Stimulated activated CD8-positive, alpha-beta memory T cell treated with anti-CD3 and anti-CD28 coated beads, Interleukin-2, amount 100 ng/mL, for 48 hours (primary cell): ENCODE measurements around the gene ISCU.

Experiments
- DNase-seq, 2 donors: peaks; one replicate each; pipeline ENCODE4 v3.0.0-alpha.2; 2020; ENCODE audit warnings: low read depth in 2 of 2

The ISCU gene

GRCh38 chr12:108562348-108563135 is at the start of gene ISCU:
ISCU (plus strand) TSS chr12:108562596; CDS start chr12:108562623, 27 bp downstream.
- DNase-seq: peak; percentile 99

- no peak for DNase-seq
These were observed 47.9 kb upstream of the ISCU start for GRCh38 chr12:108514468-108514972.

GRCh38 chr12:108514973-108515814 is 47.2 kb upstream of the ISCU start, which contains the start of gene FICD:
FICD (plus strand) TSS chr12:108515277; CDS start chr12:108516973, 1,696 bp downstream.
- peak; percentile 99 to 100 for DNase-seq

GRCh38 chr12:108515916-108516315 is 46.5 kb upstream of the ISCU start:
- no peak for DNase-seq

GRCh38 chr12:108516511-108517275 is 45.7 kb upstream of the ISCU start:
- DNase-seq: no peak

- no peak for DNase-seq
These were observed 44.9 kb upstream of the ISCU start for GRCh38 chr12:108517288-108518100.

- DNase-seq: no peak
These were observed 44.2 kb upstream of the ISCU start for GRCh38 chr12:108518101-108518715.

- DNase-seq: no peak
These were observed 43.5 kb upstream of the ISCU start for GRCh38 chr12:108518716-108519496.

GRCh38 chr12:108519558-108519957 is 42.8 kb upstream of the ISCU start:
- DNase-seq: no peak

GRCh38 chr12:108523365-108523764 is 39.0 kb upstream of the ISCU start:
- no peak for DNase-seq

- DNase-seq: no peak
These were observed 36.7 kb upstream of the ISCU start for GRCh38 chr12:108525681-108526080.

- DNase-seq: no peak
These were observed 35.8 kb upstream of the ISCU start for GRCh38 chr12:108526482-108527165.

GRCh38 chr12:108527166-108527496 is 35.3 kb upstream of the ISCU start:
- no peak for DNase-seq

GRCh38 chr12:108530161-108530560 is 32.2 kb upstream of the ISCU start:
- DNase-seq: no peak

- DNase-seq: no peak
These were observed 30.2 kb upstream of the ISCU start for GRCh38 chr12:108531929-108532848.

GRCh38 chr12:108538146-108538545 is 24.2 kb upstream of the ISCU start:
- DNase-seq: no peak

- DNase-seq: no peak
These were observed 23.7 kb upstream of the ISCU start for GRCh38 chr12:108538616-108539195.

GRCh38 chr12:108542320-108542719 is 20.1 kb upstream of the ISCU start:
- no peak for DNase-seq
